ENCODE results near the gene GATA6.

Gene GATA6

GRCh38 chr18:22233266-22233665, 63.9 kb downstream of the GATA6 start:
- H3K36me3 ChIP-seq (ENCODE audit: control insufficient read depth, insufficient read depth, low read length): no peaks in the 10 kb centered on the region
- 86 to 87% methylated on average over 8 of the region's 8 CpGs for WGBS, 2 experiments
- no peaks in the 10 kb centered on the region for H3K9me3 ChIP-seq (ENCODE audit: control insufficient read depth, low read length)
- H3K4me3 ChIP-seq (ENCODE audit: insufficient read depth, low read depth, low read length): no peak overlapping the region
- no peaks in the 10 kb centered on the region for H3K27me3 ChIP-seq (ENCODE audit: control insufficient read depth, insufficient read depth, low read length, poor library complexity, severe bottlenecking)
- no peak overlapping the region for H3K27ac ChIP-seq (ENCODE audit: insufficient read depth, low read depth, low read length, poor library complexity, severe bottlenecking)
- no peaks in the 10 kb centered on the region for H3K4me1 ChIP-seq (ENCODE audit: control insufficient read depth, insufficient read depth, low read length)

GRCh38 chr18:22238036-22238435, 68.6 kb downstream of the GATA6 start:
- Histone ChIP-seq H3K27me3 (ENCODE audit: control insufficient read depth, insufficient read depth, low read length, poor library complexity, severe bottlenecking) (no peaks in the 10 kb centered on the region), H3K4me1 (ENCODE audit: control insufficient read depth, insufficient read depth, low read length) (no peaks in the 10 kb centered on the region), H3K4me3 (ENCODE audit: insufficient read depth, low read depth, low read length) (no peak overlapping the region), H3K9me3 (ENCODE audit: control insufficient read depth, low read length) (no peaks in the 10 kb centered on the region), H3K27ac (ENCODE audit: insufficient read depth, low read depth, low read length, poor library complexity, severe bottlenecking) (no peak overlapping the region), H3K36me3 (ENCODE audit: control insufficient read depth, insufficient read depth, low read length) (no peaks in the 10 kb centered on the region)
- 93 to 94% methylated on average over 6 of the region's 6 CpGs for WGBS, 2 experiments

- 84% methylated on average over 6 of the region's 6 CpGs for WGBS, 2 experiments
- no peak overlapping the region for H3K27ac ChIP-seq (ENCODE audit: insufficient read depth, low read depth, low read length, poor library complexity, severe bottlenecking)
- no peaks in the 10 kb centered on the region for H3K9me3 ChIP-seq (ENCODE audit: control insufficient read depth, low read length)
- no peaks in the 10 kb centered on the region for H3K4me1 ChIP-seq (ENCODE audit: control insufficient read depth, insufficient read depth, low read length)
- no peak overlapping the region for H3K4me3 ChIP-seq (ENCODE audit: insufficient read depth, low read depth, low read length)
- no peaks in the 10 kb centered on the region for H3K27me3 ChIP-seq (ENCODE audit: control insufficient read depth, insufficient read depth, low read length, poor library complexity, severe bottlenecking)
- H3K36me3 ChIP-seq (ENCODE audit: control insufficient read depth, insufficient read depth, low read length): no peaks in the 10 kb centered on the region
Measured at GRCh38 chr18:22238681-22239080, 69.3 kb downstream of the GATA6 start.

- H3K36me3 ChIP-seq (ENCODE audit: control insufficient read depth, insufficient read depth, low read length): no peaks in the 10 kb centered on the region
- H3K4me1 ChIP-seq (ENCODE audit: control insufficient read depth, insufficient read depth, low read length): no peaks in the 10 kb centered on the region
- 91 to 92% methylated on average over 6 of the region's 6 CpGs for WGBS, 2 experiments
- H3K4me3 ChIP-seq (ENCODE audit: insufficient read depth, low read depth, low read length): no peak overlapping the region
- H3K27me3 ChIP-seq (ENCODE audit: control insufficient read depth, insufficient read depth, low read length, poor library complexity, severe bottlenecking): no peaks in the 10 kb centered on the region
- H3K27ac ChIP-seq (ENCODE audit: insufficient read depth, low read depth, low read length, poor library complexity, severe bottlenecking): no peak overlapping the region
- H3K9me3 ChIP-seq (ENCODE audit: control insufficient read depth, low read length): no peaks in the 10 kb centered on the region
Measured at GRCh38 chr18:22241921-22242361, 72.6 kb downstream of the GATA6 start.

- Histone ChIP-seq H3K4me1 (ENCODE audit: control insufficient read depth, insufficient read depth, low read length) (no peaks in the 10 kb centered on the region), H3K27ac (ENCODE audit: insufficient read depth, low read depth, low read length, poor library complexity, severe bottlenecking) (no peak overlapping the region), H3K9me3 (ENCODE audit: control insufficient read depth, low read length) (no peaks in the 10 kb centered on the region), H3K27me3 (ENCODE audit: control insufficient read depth, insufficient read depth, low read length, poor library complexity, severe bottlenecking) (no peaks in the 10 kb centered on the region), H3K4me3 (ENCODE audit: insufficient read depth, low read depth, low read length) (no peak overlapping the region), H3K36me3 (ENCODE audit: control insufficient read depth, insufficient read depth, low read length) (no peaks in the 10 kb centered on the region)
- WGBS, 2 experiments: 95 to 96% methylated on average over 3 of the region's 3 CpGs
Measured at GRCh38 chr18:22243513-22243912, 74.1 kb downstream of the GATA6 start.

GRCh38 chr18:22250026-22250425, 80.6 kb downstream of the GATA6 start:
- Histone ChIP-seq H3K4me1 (ENCODE audit: control insufficient read depth, insufficient read depth, low read length) (no peaks in the 10 kb centered on the region), H3K36me3 (ENCODE audit: control insufficient read depth, insufficient read depth, low read length) (no peaks in the 10 kb centered on the region), H3K27me3 (ENCODE audit: control insufficient read depth, insufficient read depth, low read length, poor library complexity, severe bottlenecking) (no peaks in the 10 kb centered on the region), H3K9me3 (ENCODE audit: control insufficient read depth, low read length) (no peaks in the 10 kb centered on the region), H3K27ac (ENCODE audit: insufficient read depth, low read depth, low read length, poor library complexity, severe bottlenecking) (no peak overlapping the region), H3K4me3 (ENCODE audit: insufficient read depth, low read depth, low read length) (no peak overlapping the region)
- 93 to 95% methylated on average over 4 of the region's 4 CpGs for WGBS, 2 experiments

- no peaks in the 10 kb centered on the region for H3K36me3 ChIP-seq (ENCODE audit: control insufficient read depth, insufficient read depth, low read length)
- no peak overlapping the region for H3K27ac ChIP-seq (ENCODE audit: insufficient read depth, low read depth, low read length, poor library complexity, severe bottlenecking)
- 87 to 89% methylated on average over 8 of the region's 8 CpGs for WGBS, 2 experiments
- no peaks in the 10 kb centered on the region for H3K27me3 ChIP-seq (ENCODE audit: control insufficient read depth, insufficient read depth, low read length, poor library complexity, severe bottlenecking)
- no peaks in the 10 kb centered on the region for H3K4me1 ChIP-seq (ENCODE audit: control insufficient read depth, insufficient read depth, low read length)
- H3K4me3 ChIP-seq (ENCODE audit: insufficient read depth, low read depth, low read length): no peak overlapping the region
- no peaks in the 10 kb centered on the region for H3K9me3 ChIP-seq (ENCODE audit: control insufficient read depth, low read length)
Measured at GRCh38 chr18:22250591-22250996, 81.2 kb downstream of the GATA6 start.
